ENCODE measurements around the gene NRXN3.

Gene NRXN3

DNA sequence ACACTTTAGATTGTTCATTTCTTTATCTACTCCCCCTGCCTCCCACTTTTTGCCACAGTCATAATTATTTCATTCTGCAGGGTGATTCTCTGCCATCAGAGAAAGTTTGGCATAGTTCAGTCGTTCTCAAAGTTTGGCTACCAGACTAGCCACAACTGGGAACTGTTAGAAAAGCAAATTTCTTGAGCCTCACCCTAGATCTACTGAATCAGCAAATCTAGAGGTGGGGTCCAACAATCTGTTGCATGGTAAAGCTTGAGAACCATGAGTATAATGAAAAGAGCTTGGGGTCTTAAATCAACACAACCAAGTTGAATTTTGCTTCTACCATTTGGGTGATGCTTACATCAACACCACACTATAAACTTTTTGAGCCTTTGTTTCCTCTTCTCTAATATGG, 172.7 kb downstream of the NRXN3 start:
- no peaks in the 10 kb centered on the region for H3K9me3 Mint-ChIP-seq
- H3K27ac Mint-ChIP-seq = no peak overlapping the region
- H3K27me3 Mint-ChIP-seq (ENCODE audit: low read depth) = no peaks in the 10 kb centered on the region
- H3K4me3 Mint-ChIP-seq = no peak overlapping the region
- no peaks in the 10 kb centered on the region for H3K36me3 Mint-ChIP-seq (ENCODE audit: low read depth)
- TF ChIP-seq, protein P1, sequence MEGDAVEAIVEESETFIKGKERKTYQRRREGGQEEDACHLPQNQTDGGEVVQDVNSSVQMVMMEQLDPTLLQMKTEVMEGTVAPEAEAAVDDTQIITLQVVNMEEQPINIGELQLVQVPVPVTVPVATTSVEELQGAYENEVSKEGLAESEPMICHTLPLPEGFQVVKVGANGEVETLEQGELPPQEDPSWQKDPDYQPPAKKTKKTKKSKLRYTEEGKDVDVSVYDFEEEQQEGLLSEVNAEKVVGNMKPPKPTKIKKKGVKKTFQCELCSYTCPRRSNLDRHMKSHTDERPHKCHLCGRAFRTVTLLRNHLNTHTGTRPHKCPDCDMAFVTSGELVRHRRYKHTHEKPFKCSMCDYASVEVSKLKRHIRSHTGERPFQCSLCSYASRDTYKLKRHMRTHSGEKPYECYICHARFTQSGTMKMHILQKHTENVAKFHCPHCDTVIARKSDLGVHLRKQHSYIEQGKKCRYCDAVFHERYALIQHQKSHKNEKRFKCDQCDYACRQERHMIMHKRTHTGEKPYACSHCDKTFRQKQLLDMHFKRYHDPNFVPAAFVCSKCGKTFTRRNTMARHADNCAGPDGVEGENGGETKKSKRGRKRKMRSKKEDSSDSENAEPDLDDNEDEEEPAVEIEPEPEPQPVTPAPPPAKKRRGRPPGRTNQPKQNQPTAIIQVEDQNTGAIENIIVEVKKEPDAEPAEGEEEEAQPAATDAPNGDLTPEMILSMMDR (IDR thresholded peaks at IDR 0.05; ENCODE audit: unreplicated experiment in 3 of 3) = no peak
- H3K4me1 Mint-ChIP-seq = no peaks in the 10 kb centered on the region

DNA sequence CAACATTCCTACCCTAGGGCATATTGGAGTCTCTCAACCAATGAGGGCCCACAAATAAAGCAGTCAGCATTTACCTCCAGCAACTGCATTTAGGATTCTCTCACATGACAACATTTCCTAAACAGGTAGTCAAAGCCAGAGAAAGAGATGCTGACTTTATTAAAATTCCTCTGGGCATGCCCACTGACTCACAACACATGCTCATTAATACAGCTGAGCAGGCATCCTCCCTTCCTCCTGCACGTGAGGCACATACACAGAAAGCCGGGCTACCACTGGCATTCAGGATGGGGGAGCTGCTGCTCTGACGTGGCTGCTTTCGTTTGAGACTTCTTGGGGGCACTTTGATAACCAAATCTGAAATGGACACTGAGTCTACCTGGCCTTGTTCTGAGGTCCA, 174.1 kb downstream of the NRXN3 start:
- no peak overlapping the region for H3K27ac Mint-ChIP-seq
- H3K27me3 Mint-ChIP-seq (ENCODE audit: low read depth) = no peaks in the 10 kb centered on the region
- no peak overlapping the region for H3K4me3 Mint-ChIP-seq
- no peaks in the 10 kb centered on the region for H3K9me3 Mint-ChIP-seq
- no peaks in the 10 kb centered on the region for H3K4me1 Mint-ChIP-seq
- no peaks in the 10 kb centered on the region for H3K36me3 Mint-ChIP-seq (ENCODE audit: low read depth)
- TF ChIP-seq, protein P1 (IDR thresholded peaks at IDR 0.05; ENCODE audit: unreplicated experiment in 3 of 3) = no peak

DNA sequence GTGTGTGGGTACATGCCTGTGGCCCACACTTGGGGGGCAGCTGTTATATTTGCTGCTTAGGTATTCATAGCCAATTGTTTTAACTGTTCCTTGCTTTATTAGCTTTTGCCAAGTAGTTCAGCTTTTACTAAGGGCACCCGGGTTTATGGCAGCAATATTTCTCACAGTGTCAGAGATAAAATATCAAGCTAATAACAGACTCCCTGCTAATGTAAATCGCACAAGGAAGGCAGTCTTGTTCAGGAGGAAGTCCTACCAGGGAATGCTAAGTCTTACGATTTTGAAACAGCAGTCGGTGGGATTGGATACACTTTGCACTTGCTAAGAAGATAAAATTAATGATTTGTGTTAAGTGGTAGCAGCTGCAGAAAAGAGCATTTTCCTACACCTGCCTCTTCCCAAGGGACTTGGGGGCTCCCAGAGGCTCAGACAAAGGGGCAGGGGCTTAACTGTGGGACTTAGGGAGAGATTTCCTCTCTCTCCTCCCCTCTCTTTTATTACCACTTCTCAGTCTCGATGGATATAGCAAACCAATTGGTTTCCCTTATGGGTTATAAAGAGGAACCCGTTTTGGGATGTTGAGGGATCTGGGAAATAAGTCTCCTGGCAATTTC, 175.1 kb downstream of the NRXN3 start:
- Mint-ChIP-seq H3K9me3 (no peaks in the 10 kb centered on the region), H3K4me1 (no peaks in the 10 kb centered on the region), H3K4me3 (no peak overlapping the region), H3K36me3 (ENCODE audit: low read depth) (no peaks in the 10 kb centered on the region), H3K27me3 (ENCODE audit: low read depth) (no peaks in the 10 kb centered on the region), H3K27ac (no peak overlapping the region)
- TF ChIP-seq, protein P1 (IDR thresholded peaks at IDR 0.05; ENCODE audit: unreplicated experiment in 3 of 3) = no peak

GRCh38 chr14:78346747-78347146, 176.6 kb downstream of the NRXN3 start:
- TF ChIP-seq, protein P1 (IDR thresholded peaks at IDR 0.05; ENCODE audit: unreplicated experiment in 3 of 3) = no peak
- no peaks in the 10 kb centered on the region for H3K36me3 Mint-ChIP-seq (ENCODE audit: low read depth)
- H3K27ac Mint-ChIP-seq = no peak overlapping the region
- H3K27me3 Mint-ChIP-seq (ENCODE audit: low read depth) = peaks cover 3% of the 10 kb centered on the region
- H3K4me3 Mint-ChIP-seq = no peak overlapping the region
- H3K9me3 Mint-ChIP-seq = no peaks in the 10 kb centered on the region
- no peaks in the 10 kb centered on the region for H3K4me1 Mint-ChIP-seq

DNA sequence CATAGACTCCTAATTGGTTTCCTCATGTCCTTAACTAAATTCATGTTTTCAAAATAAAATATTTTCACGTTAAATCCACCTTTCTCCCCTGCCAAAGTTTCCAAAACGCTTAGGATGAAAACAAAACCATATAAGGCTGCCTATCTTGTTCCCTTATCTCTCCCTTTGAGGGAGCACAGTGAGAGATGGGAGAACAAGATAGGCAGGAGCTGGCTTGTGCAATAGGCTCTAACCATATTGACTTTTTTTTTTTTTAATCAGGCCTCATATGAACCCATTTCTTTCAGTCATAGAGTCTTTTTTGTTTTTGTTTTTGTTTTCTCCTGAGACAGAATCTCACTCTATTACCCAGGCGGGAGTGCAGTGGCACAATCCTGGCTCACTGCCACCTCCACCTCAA, 184.9 kb downstream of the NRXN3 start:
- TF ChIP-seq, protein P1 (IDR thresholded peaks at IDR 0.05; ENCODE audit: unreplicated experiment in 3 of 3) = no peak
- Mint-ChIP-seq H3K27ac (no peak overlapping the region), H3K36me3 (ENCODE audit: low read depth) (no peaks in the 10 kb centered on the region), H3K4me1 (peaks cover 9% of the 10 kb centered on the region), H3K27me3 (ENCODE audit: low read depth) (peaks cover 7% of the 10 kb centered on the region), H3K9me3 (no peaks in the 10 kb centered on the region), H3K4me3 (no peak overlapping the region)

- Mint-ChIP-seq H3K27ac (no peak overlapping the region), H3K4me3 (no peak overlapping the region), H3K27me3 (ENCODE audit: low read depth) (peaks cover 4% of the 10 kb centered on the region), H3K36me3 (ENCODE audit: low read depth) (no peaks in the 10 kb centered on the region), H3K9me3 (no peaks in the 10 kb centered on the region), H3K4me1 (peaks cover 9% of the 10 kb centered on the region)
- TF ChIP-seq, protein P1 (IDR thresholded peaks at IDR 0.05; ENCODE audit: unreplicated experiment in 3 of 3) = no peak
Observed at GRCh38 chr14:78356391-78356790, 186.2 kb downstream of the NRXN3 start.
